ENCODE measurements around the gene CD247.

- no peak for TF ChIP-seq ZNF70 (CRISPR knock-in tag; IDR thresholded peaks at IDR 0.05)
- TF ChIP-seq CSRNP3 (CRISPR knock-in tag; IDR thresholded peaks at IDR 0.05) = no peak
Measured at GRCh38 chr1:167526667-167527383, 8.5 kb upstream of the CD247 start.
